HG02642 (cell line): ENCODE results near the gene ACMSD.
"Not testable (repeated sequence)": the region's sequence is repeated elsewhere in the genome, so short reads cannot be mapped to it uniquely, and the experiment has no call there.

Experiments
- ATAC-seq: cut with Tn5 transposase; IDR thresholded peaks from one replicate; pipeline ENCODE4 v1.9.1; 2021; ENCODE audit warnings: mild to moderate bottlenecking; ENCODE audit not compliant: unreplicated experiment, poor library complexity

The ACMSD gene

DNA sequence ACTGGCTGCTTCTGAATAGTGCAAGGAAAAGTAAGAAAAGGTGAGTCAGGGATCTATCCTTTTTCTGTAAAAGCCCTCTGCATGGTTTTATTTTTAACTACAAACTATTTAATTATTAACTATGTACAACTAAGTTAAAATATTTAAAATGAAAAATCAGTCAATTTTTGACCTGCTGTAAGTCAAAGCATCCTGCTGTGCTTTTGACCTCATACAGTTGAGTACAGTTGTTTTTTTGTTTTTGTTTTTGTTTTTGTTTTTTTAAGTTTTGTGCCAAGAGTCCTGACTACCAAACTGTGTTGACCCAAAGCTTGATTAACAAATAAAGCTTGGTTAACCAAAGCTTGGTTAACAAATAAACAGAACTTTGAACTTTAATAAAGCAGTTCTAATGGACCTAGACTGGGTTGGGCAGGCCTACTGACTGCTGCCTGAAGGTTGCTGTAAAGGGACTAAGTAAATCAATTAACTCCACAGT, at the start of gene ACMSD:
Gene ACMSD (plus strand): TSS at position 474 of the 478 bp plus-strand sequence. CDS start 67 bp downstream, outside the sequence.
- no peak for ATAC-seq

DNA sequence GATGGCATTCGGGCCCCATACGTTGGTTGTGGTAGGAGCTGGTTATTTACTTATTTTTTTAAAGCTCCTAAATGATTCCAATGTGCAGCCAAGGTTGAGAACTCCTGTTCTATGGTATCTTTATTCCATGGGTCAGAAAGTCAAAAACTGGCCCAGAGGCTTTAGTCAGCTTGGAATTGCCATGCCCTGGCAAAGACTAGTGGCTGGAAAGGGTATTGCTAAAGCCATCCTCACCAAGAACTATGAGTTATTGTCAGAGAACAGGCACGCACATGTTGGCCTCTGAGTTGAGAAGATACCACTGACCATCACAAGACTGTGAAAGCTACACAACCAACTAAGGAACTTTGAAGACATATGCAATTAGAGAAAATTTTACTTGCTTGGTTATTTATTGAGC, 47.9 kb upstream of the ACMSD start:
- no peak for ATAC-seq

DNA sequence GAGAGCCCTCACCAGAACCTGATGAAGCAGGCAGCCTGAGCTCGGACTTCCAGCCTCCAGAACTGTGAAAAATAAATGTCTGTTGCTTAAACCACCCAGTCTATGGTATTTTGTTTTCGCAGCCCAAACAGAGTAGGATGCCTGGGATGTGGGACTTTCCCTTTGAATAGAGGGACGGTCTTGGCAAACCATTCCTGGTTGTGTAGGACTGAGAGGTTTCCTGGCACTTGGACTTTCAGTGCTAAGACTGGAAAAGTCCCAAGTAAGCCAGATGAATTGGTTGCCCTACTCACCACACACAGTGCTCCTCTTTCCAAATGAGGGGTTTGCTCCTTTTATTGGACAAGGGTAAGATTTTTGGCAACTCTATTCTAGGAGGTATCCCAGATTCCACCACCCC, 46.8 kb upstream of the ACMSD start:
- ATAC-seq, result no peak

DNA sequence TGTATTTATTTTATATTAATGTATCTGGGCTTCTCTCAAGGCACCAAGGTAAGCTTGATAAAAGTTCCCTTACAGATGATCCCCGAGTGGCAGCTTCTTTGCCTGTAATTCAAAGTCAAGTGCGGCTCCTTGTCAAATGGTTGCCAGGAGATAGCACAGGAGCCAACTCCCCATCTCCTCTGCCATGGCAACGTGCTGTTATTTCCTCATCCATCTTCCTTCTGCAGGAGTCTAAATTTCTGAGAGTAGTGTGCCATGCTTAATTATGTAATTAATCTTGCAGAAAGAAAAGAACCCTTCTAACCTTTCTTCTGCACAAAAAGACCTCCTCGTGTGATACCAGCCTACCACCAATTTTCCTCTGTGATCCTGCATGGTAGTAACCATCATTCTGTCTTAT, 46.2 kb upstream of the ACMSD start:
- no peak for ATAC-seq

DNA sequence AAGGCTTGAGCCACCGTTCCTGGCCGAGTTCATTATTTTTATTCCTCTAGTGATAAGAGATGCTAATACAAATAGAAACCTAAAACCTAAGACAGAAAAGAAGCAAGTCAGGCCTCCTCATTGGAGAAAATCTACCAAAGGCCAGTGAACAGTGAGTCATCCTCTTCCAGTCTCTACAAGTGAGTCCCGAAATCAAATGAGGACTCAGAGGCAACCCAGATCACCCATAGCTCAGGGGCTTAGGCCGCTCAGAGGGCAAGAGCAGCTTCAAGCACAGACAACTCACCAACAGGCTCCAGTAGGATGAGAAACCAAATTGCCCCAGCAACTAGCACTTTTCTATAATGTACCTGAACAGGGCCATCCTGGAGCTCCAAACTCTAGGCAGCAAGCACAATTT, 42.7 kb upstream of the ACMSD start:
- no peak for ATAC-seq

DNA sequence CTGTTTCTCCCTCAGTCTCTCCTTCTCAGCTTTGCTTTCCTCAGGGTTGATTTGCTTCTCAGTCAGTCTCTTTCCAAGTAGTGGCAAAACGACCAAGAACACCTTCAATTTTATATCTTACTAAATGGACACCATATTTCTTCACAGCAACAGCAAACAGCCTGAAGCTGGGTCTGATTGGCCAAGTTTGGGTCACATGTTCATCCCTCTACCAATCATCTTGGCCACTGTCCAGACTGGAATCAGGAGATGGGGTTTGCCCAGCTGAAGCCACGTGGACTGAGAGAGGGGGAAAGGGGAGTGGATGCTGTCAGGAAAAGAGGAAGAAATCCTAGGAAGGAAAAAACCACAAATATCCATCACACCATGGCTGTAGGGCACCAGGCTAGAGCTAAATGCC, 42.0 kb upstream of the ACMSD start:
- ATAC-seq, result no peak

- ATAC-seq, result no peak
These were observed 38.5 kb upstream of the ACMSD start for GRCh38 chr2:134799936-134800335.

- ATAC-seq, result no peak
These were observed 38.1 kb upstream of the ACMSD start for GRCh38 chr2:134800341-134800740.

- ATAC-seq, result not testable (repeated sequence)
These were observed 34.6 kb upstream of the ACMSD start for GRCh38 chr2:134803609-134804405.

DNA sequence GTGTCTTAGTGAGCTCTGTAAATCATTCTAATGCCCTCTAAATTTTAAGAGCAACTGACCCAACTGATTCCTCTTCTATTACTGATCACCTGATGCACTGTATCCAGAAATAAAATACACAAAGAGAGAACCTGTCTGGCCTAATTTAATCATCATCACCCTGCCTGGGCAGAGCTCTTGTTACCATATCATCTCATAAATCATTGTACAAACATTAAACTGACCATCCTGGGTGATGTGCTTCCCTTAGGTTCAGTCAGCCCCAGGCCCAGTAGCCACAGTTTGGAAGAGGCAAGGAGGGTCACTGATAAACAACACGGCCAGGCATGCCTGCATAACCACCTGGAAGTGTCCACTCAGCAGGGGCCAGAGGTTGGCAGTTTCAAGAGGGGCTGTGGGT, 22.7 kb upstream of the ACMSD start:
- ATAC-seq, result no peak

- no peak for ATAC-seq
These were observed 20.1 kb upstream of the ACMSD start for GRCh38 chr2:134818321-134818720.

GRCh38 chr2:134819334-134819733, 19.1 kb upstream of the ACMSD start:
- no peak for ATAC-seq

GRCh38 chr2:134823431-134823830, 15.0 kb upstream of the ACMSD start:
- no peak for ATAC-seq

- ATAC-seq, result no peak
These were observed 14.6 kb upstream of the ACMSD start for GRCh38 chr2:134823832-134824231.

DNA sequence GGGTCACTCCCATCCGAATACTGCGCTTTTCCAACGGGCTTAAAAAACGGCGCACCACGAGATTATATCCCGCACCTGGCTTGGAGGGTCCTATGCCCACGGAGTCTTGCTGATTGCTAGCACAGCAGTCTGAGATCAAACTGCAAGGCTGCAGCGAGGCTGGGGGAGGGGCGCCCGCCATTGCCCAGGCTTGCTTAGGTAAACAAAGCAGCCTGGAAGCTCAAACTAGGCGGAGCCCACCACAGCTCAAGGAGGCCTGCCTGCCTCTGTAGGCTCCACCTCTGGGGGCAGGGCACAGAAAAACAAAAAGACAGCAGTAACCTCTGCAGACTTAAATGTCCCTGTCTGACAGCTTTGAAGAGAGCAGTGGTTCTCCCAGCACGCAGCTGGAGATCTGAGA, 12.7 kb upstream of the ACMSD start:
- not testable (repeated sequence) for ATAC-seq

DNA sequence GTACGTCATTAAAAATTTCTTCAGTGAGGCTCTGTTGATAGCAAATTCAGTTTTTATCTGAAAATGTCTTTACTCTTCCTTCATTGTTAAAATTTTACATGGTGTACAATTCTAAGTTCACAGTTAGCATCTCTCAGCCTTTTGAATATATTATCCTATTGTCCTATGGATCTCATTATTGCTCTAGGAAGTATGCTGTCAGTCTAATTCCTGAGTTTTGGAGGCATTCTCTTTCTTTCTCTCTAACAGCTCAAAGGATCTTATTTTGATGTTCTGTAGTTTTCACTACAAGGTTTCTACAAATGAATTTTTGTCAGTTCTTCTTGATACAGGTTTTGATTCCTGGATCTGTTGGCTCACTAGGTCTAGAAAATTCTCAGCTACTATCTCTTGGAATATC, 2.9 kb upstream of the ACMSD start:
- no peak for ATAC-seq

GRCh38 chr2:134836986-134837385, 1.4 kb upstream of the ACMSD start:
- no peak for ATAC-seq

GRCh38 chr2:134839649-134840048, 1.2 kb downstream of the ACMSD start:
- ATAC-seq, result no peak

DNA sequence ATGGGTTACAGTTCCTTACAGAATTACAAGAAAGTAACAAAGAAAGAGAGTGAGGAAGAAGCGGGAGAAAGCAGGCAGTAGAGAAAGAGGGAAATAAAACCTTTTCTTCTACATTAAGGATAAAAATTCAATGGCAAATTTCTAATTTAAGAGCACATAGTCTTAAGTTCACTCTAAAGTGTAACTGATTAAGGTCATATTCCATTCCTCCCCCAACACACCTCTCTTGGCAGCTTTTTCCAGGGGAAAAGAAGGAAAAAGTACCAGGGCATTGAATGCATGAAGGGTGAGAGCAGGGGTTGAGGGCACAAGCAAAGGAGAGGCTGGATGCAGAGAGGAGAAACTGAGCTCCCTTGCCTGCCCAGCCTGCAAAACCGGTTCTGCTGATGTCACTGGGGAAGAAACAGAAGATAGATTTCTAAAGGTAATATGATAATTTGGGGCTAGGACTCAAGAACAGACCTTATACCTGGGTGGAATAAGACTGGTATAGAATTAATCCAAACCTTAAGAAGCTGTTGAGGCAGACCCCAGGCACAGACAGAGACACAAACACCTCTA, 4.6 kb downstream of the ACMSD start:
- ATAC-seq, result no peak

DNA sequence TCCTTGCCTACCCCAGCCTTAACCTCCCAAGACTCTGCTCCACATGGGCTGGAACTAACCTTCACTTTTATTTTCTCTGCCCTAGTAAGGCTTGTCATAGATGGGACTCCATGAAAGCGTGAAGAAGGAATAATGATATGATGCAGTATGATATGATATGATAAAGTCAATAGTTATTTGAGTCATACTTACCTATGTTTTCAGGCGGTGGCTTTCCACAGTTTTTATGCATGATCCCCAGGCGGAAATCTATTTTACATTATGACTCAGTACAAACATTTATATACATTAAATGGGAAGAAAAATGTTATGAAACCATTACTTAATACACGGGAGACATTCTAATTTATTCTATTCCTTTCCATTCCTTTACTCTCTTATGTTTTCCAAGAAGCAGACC, 5.6 kb downstream of the ACMSD start:
- no peak for ATAC-seq

DNA sequence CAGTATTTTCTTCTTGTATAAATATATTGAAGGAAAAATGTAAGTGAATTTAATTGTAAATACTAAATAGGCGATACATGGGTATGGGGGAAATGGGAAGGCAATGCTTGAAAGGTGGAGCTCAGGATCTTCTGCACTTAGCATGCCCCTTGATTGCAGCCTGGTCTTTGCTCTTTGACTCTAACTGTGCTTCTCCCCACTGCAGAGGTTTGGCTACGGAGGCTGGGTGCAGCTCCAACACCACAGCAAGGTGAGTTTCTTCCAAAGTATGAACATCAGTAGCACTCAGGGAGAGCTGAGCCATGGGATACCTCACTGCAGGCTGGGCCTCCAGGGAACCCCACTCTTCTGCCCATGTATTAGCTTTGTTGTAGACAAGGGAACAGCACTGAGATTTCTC, 6.6 kb downstream of the ACMSD start:
- no peak for ATAC-seq

DNA sequence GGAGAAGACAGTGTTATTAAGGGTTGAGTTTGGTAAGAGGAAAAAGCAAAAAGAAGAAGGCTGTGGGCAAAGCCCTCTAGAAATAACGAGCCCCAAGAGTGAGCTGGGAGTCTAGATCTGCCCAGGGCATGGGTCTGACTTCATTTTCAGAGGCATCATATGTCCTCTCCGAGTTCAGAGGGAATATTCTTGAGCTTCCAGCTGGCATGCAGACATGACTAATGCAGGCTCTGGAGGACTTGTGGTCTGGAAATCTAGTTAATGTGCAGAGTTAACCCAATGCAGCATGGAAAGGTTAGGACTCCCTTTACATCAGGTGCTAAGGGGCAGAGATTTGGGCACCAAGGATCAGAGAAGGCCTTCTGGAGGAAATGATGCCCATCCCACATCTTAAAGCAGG, 7.3 kb downstream of the ACMSD start:
- ATAC-seq, result no peak
